ENCODE results near the gene TSPO.

GRCh38 chr22:43180670-43181069 lies 29.3 kb downstream of the TSPO start:
- TF ChIP-seq CTCF (IDR thresholded peaks at IDR 0.05; ENCODE audit: low read length), result no peak
- TF ChIP-seq EZH2 (IDR thresholded peaks at IDR 0.05; ENCODE audit: borderline replicate concordance, low read length), result no peak

All from OCI-LY1 (cell line).